Daoy (cell line): ENCODE results near the gene PPP1R11. TPM values are rescaled to one million over a fixed set of nuclear protein-coding genes. Genes with fewer than 3 reads are reported as not detected.

ENCODE experiments used
- total RNA-seq: library from RNA; depleted of rRNA; stranded (reverse); fragments of >200 nt; shearing (Covaris generic); gene quantifications from 2 replicates; pipeline ENCODE4 v1.2.3, GENCODE V29; 2014; rRNA removed

The PPP1R11 gene
- total RNA-seq, 1 experiment from 2014 or later: 79.0 TPM

Other genes starting within 250 kb of the PPP1R11 start
- not detected in 2 replicates for gene HLA-G, start 239.4 kb upstream of the PPP1R11 start, total RNA-seq
- 321 and 324 TPM in 2 replicates for gene HLA-A, start 124.7 kb upstream of the PPP1R11 start, total RNA-seq
- 39.4 and 57.7 TPM in 2 replicates for gene POLR1H, start 5.9 kb upstream of the PPP1R11 start, total RNA-seq
- 0.57 TPM in 1 of 2 replicates, not detected in the other for gene RNF39, start 8.6 kb downstream of the PPP1R11 start, total RNA-seq
- gene TRIM31, start 45.9 kb downstream of the PPP1R11 start, total RNA-seq: 0.11 TPM in 1 of 2 replicates, not detected in the other
- not detected in 2 replicates for gene TRIM40, start 68.9 kb downstream of the PPP1R11 start, total RNA-seq
- not detected in 2 replicates for gene TRIM10, start 94.0 kb downstream of the PPP1R11 start, total RNA-seq
- gene TRIM15, start 96.3 kb downstream of the PPP1R11 start, total RNA-seq: 0.86 TPM in 1 of 2 replicates, not detected in the other
- gene TRIM26, start 146.2 kb downstream of the PPP1R11 start, total RNA-seq: 36.6 and 66.5 TPM in 2 replicates